ENCODE data around the gene MARCHF6.

GRCh38 chr5:10335711-10336470 is 17.6 kb upstream of the MARCHF6 start:
- no peak for TF ChIP-seq POLR2AphosphoS5 (IDR thresholded peaks at IDR 0.05)
- TF ChIP-seq CTCF (IDR thresholded peaks at IDR 0.05), result no peak
- TF ChIP-seq POLR2A (IDR thresholded peaks at IDR 0.05), result no peak
